Peyer's patch (tissue), 4 donors: ENCODE data around the gene CHST9. TPM values are rescaled to one million over a fixed set of nuclear protein-coding genes. Genes with fewer than 3 reads are reported as not detected.
"Not testable (repeated sequence)": the region's sequence is repeated elsewhere in the genome, so short reads cannot be mapped to it uniquely, and the experiment has no call there.

ENCODE experiments used
- DNase-seq, 3 donors: peaks; one replicate each; pipeline ENCODE4 v3.0.0-alpha.2; 2017 to 2019
- H3K27ac ChIP-seq, 4 donors: fragments of 200-600 bp; sonication (generic); one replicate each; pipeline ENCODE4 v1.5.1; 2016 to 2019
- H3K27me3 ChIP-seq, 2 donors: fragments of 200-600 bp; sonication (generic); one replicate each; pipeline ENCODE4 v1.5.1; 2019
- H3K36me3 ChIP-seq, 3 donors: fragments of 200-600 bp; sonication (generic); one replicate each; pipeline ENCODE4 v1.5.1; 2016 to 2019
- H3K4me1 ChIP-seq, 4 donors: fragments of 200-600 bp; sonication (generic); one replicate each; pipeline ENCODE4 v1.5.1; 2016 to 2019
- H3K4me3 ChIP-seq, 4 donors: fragments of 200-600 bp; sonication (generic); 1 replicate in 3 of 4; 2 replicates in 1 of 4; pipeline ENCODE4 v1.5.1; 2016 to 2019; ENCODE audit warnings: mild to moderate bottlenecking in 1 of 4
- H3K9me3 ChIP-seq, 4 donors: fragments of 200-600 bp; sonication (generic); one replicate each; pipeline ENCODE4 v1.5.1; 2016 to 2019; ENCODE audit warnings: mild to moderate bottlenecking in 1 of 4
- CTCF ChIP-seq, 6 experiments: fragments of 450-650 bp in 4 of 6; fragments of 200-600 bp in 2 of 6; sonication (generic) in 1 of 6; IDR thresholded peaks; one replicate each; pipeline ENCODE4 v1.5.1; 2017 to 2019; ENCODE audit warnings: antibody characterized with exemption in 6 of 6, mild to moderate bottlenecking in 3 of 6, moderate library complexity in 1 of 6
- POLR2A ChIP-seq, 2 donors: fragments of 450-650 bp; IDR thresholded peaks; one replicate each; pipeline ENCODE4 v1.5.1; 2017; ENCODE audit warnings: antibody characterized with exemption in 2 of 2, mild to moderate bottlenecking in 2 of 2, moderate library complexity in 2 of 2
- total RNA-seq, 4 donors: library from RNA; depleted of rRNA; stranded (reverse); fragments of >200 nt; gene quantifications; one replicate each; pipeline ENCODE4 v1.1.0, GENCODE V29; 2016

The CHST9 gene
- total RNA-seq, 4 donors from 2014 or later: 0.27 to 0.95 TPM; not detected in 2

GRCh38 chr18:27109451-27109850 is 75.7 kb downstream of the CHST9 start:
- DNase-seq: no peak

GRCh38 chr18:27108842-27109241 is 76.3 kb downstream of the CHST9 start:
- H3K9me3 ChIP-seq: no peaks in the 10 kb centered on the region
- no peaks in the 10 kb centered on the region for H3K4me1 ChIP-seq
- H3K36me3 ChIP-seq: no peaks in the 10 kb centered on the region
- TF ChIP-seq POLR2A (IDR thresholded peaks at IDR 0.05): no peak
- TF ChIP-seq CTCF (IDR thresholded peaks at IDR 0.05): no peak
- no peak overlapping the region for H3K4me3 ChIP-seq
- no peak overlapping the region for H3K27ac ChIP-seq
- no peaks in the 10 kb centered on the region for H3K27me3 ChIP-seq
- DNase-seq: no peak

More at GRCh38 chr18:27109451-27109850, 75.7 kb downstream of the CHST9 start:
- Histone ChIP-seq H3K4me3 (no peak overlapping the region), H3K36me3 (no peaks in the 10 kb centered on the region), H3K4me1 (no peaks in the 10 kb centered on the region), H3K27ac (no peak overlapping the region), H3K27me3 (no peaks in the 10 kb centered on the region), H3K9me3 (no peaks in the 10 kb centered on the region)
- TF ChIP-seq CTCF (IDR thresholded peaks at IDR 0.05): no peak
- TF ChIP-seq POLR2A (IDR thresholded peaks at IDR 0.05): no peak

- TF ChIP-seq CTCF (IDR thresholded peaks at IDR 0.05) (no peak), POLR2A (IDR thresholded peaks at IDR 0.05) (no peak)
Measured at GRCh38 chr18:27104743-27105142, 80.4 kb downstream of the CHST9 start.

GRCh38 chr18:27094621-27095020 is 90.5 kb downstream of the CHST9 start:
- no peak for DNase-seq
- H3K36me3 ChIP-seq: no peaks in the 10 kb centered on the region
- no peaks in the 10 kb centered on the region for H3K4me1 ChIP-seq
- no peak for TF ChIP-seq CTCF (IDR thresholded peaks at IDR 0.05)
- no peak for TF ChIP-seq POLR2A (IDR thresholded peaks at IDR 0.05)
- H3K27me3 ChIP-seq: no peaks in the 10 kb centered on the region
- H3K4me3 ChIP-seq: no peak overlapping the region
- no peak overlapping the region for H3K27ac ChIP-seq
- no peaks in the 10 kb centered on the region for H3K9me3 ChIP-seq

More at GRCh38 chr18:27104743-27105142, 80.4 kb downstream of the CHST9 start:
- Histone ChIP-seq H3K4me1 (no peaks in the 10 kb centered on the region), H3K36me3 (no peaks in the 10 kb centered on the region), H3K27me3 (no peaks in the 10 kb centered on the region), H3K27ac (no peak overlapping the region), H3K4me3 (no peak overlapping the region), H3K9me3 (no peaks in the 10 kb centered on the region)
- DNase-seq: no peak

GRCh38 chr18:27093290-27093689 is 91.8 kb downstream of the CHST9 start:
- not testable (repeated sequence) for H3K4me3 ChIP-seq, H3K9me3 ChIP-seq, H3K36me3 ChIP-seq, H3K27ac ChIP-seq, DNase-seq, H3K27me3 ChIP-seq, H3K4me1 ChIP-seq

GRCh38 chr18:27081701-27082100 is 103.4 kb downstream of the CHST9 start:
- H3K27me3 ChIP-seq: no peaks in the 10 kb centered on the region
- H3K4me3 ChIP-seq: no peak overlapping the region
- no peaks in the 10 kb centered on the region for H3K36me3 ChIP-seq
- DNase-seq: no peak
- no peaks in the 10 kb centered on the region for H3K4me1 ChIP-seq
- TF ChIP-seq CTCF (IDR thresholded peaks at IDR 0.05) (no peak), POLR2A (IDR thresholded peaks at IDR 0.05) (no peak)
- no peak overlapping the region for H3K27ac ChIP-seq
- H3K9me3 ChIP-seq: no peaks in the 10 kb centered on the region
